K562 (cell line): ENCODE data around the gene LYPLA2. TPM values are rescaled to one million over a fixed set of nuclear protein-coding genes. Genes with fewer than 3 reads are reported as not detected.
A peak's percentile ranks its signal among the peaks of the same experiment; 100 is the strongest.

Source experiments
- ATAC-seq: fragments of 200-7000 bp; cut with Tn5 transposase; 3 replicates; pipeline ENCODE4 v1.9.1; 2020; ENCODE audit warnings: moderate library complexity
- BruUV-seq: library from RNA; stranded (reverse); fragments of 400-500 nt; replicated peaks from 2 replicates; lab custom pipeline; 2021; lab: Mats Ljungman, UMichigan
- CTCF ChIA-PET: fragments of 300-600 bp; formaldehyde crosslinking; extraction: SDS; loops from one replicate; lab custom pipeline; 2021; ENCODE audit warnings: low intra/inter-chr PET ratio; lab: Yijun Ruan, JAX
- POLR2A ChIA-PET: fragments of 300-600, 350-650 bp; sonication (Branson Sonifier 250); formaldehyde crosslinking; extraction: SDS; loops from one replicate; lab custom pipeline; 2021; ENCODE audit warnings: antibody characterized with exemption, inconsistent platforms; lab: Yijun Ruan, JAX
- DNase-seq, 4 experiments: peaks; one replicate each; pipeline versions ENCODE4 v3.0.0 to v3.0.0-alpha.2; 2011 to 2018; ENCODE audit warnings: low spot score in 3 of 4, mixed read lengths in 3 of 4; ENCODE audit errors: extremely low read depth in 1 of 4
- FAIRE-seq: peaks from 2 replicates; lab custom pipeline; 2011; peaks lifted over from hg19 to GRCh38; lab: Jason Lieb, UNC
- H2AFZ ChIP-seq: 2 replicates; pipeline ENCODE4 v1.6.0; 2011; ENCODE audit warnings: low read depth, low read length, control low read depth, inconsistent platforms
- H3K27ac ChIP-seq: fragments of 200-600 bp; 3 replicates; pipeline ENCODE4 v1.8.0; 2011; ENCODE audit warnings: low read depth, mild to moderate bottlenecking, control low read depth, inconsistent platforms, low read length, moderate library complexity, mixed read lengths; ENCODE audit errors: extremely low read depth
- H3K27me3 ChIP-seq, 2 experiments: fragments of 300-600 bp in 1 of 2; 2 replicates in 1 of 2; 3 replicates in 1 of 2; pipeline versions ENCODE4 v1.6.0 to v1.8.0; 2011; ENCODE audit warnings: inconsistent platforms in 2 of 2, low read length in 2 of 2, mild to moderate bottlenecking in 1 of 2, mixed read lengths in 1 of 2, moderate library complexity in 1 of 2; ENCODE audit not compliant: control insufficient read depth in 2 of 2, insufficient read depth in 2 of 2
- H3K36me3 ChIP-seq: fragments of 300-600 bp; 3 replicates; pipeline ENCODE4 v1.8.0; 2011; ENCODE audit warnings: mild to moderate bottlenecking, low read length, inconsistent platforms; ENCODE audit not compliant: control insufficient read depth, insufficient read depth
- H3K4me1 ChIP-seq, 2 experiments: fragments of 200-600 bp in 1 of 2; replicated peaks in 1 of 2; 2 replicates in 1 of 2; 3 replicates in 1 of 2; pipeline versions ENCODE4 v1.5.1 to v1.8.0; 2011; ENCODE audit warnings: inconsistent platforms in 2 of 2, low read length in 2 of 2, mild to moderate bottlenecking in 1 of 2, mixed read lengths in 1 of 2, moderate library complexity in 1 of 2; ENCODE audit not compliant: control insufficient read depth in 2 of 2, insufficient read depth in 2 of 2
- H3K4me2 ChIP-seq: 2 replicates; pipeline ENCODE4 v1.6.1; 2011; ENCODE audit warnings: low read length, control low read depth, inconsistent platforms, mixed read lengths; ENCODE audit not compliant: insufficient read depth
- H3K4me3 ChIP-seq: fragments of 200-600 bp; sonication (generic), shearing (Covaris generic); 2 replicates; pipeline ENCODE4 v1.5.1; 2016; ENCODE audit warnings: control low read depth, inconsistent platforms
- H3K79me2 ChIP-seq: fragments of 200-600 bp; 3 replicates; pipeline ENCODE4 v1.8.0; 2011; ENCODE audit warnings: low read length, inconsistent platforms; ENCODE audit not compliant: control insufficient read depth, insufficient read depth
- H3K9ac ChIP-seq, 2 experiments: 2 replicates each; pipeline versions ENCODE4 v1.6.0 to v1.6.1; 2011; ENCODE audit warnings: low read depth in 2 of 2, low read length in 2 of 2, control low read depth in 1 of 2, inconsistent platforms in 1 of 2, mild to moderate bottlenecking in 1 of 2, mixed read lengths in 1 of 2; ENCODE audit not compliant: insufficient read depth in 1 of 2
- H3K9me1 ChIP-seq: one replicate; pipeline ENCODE4 v1.6.0; 2011; ENCODE audit warnings: inconsistent platforms, mild to moderate bottlenecking, low read length, moderate library complexity; ENCODE audit not compliant: control insufficient read depth, insufficient read depth
- H3K9me3 ChIP-seq: replicated peaks from 2 replicates; pipeline ENCODE4 v1.5.1; 2011; ENCODE audit warnings: low read depth, low read length, inconsistent platforms; ENCODE audit not compliant: control insufficient read depth, insufficient read depth
- H4K20me1 ChIP-seq: replicated peaks from 2 replicates; pipeline ENCODE4 v1.6.1; 2011; ENCODE audit warnings: low read length, inconsistent platforms, mixed read lengths; ENCODE audit not compliant: control insufficient read depth, insufficient read depth
- BRD4 ChIP-seq: fragments of 200-600 bp; sonication (generic); IDR thresholded peaks from 2 replicates; pipeline ENCODE4 v1.6.1; 2017; ENCODE audit warnings: inconsistent platforms
- CHD1 ChIP-seq: fragments of 200-600 bp; sonication (generic); IDR thresholded peaks from one replicate; pipeline ENCODE4 v1.6.1; 2012; ENCODE audit warnings: mild to moderate bottlenecking, moderate library complexity, low read length, inconsistent platforms
- DDX20 ChIP-seq: fragments of 450-650 bp; IDR thresholded peaks from 2 replicates; pipeline ENCODE4 v1.6.1; 2016; ENCODE audit warnings: missing genetic modification characterization, low read depth, mild to moderate bottlenecking, missing compliant biosample characterization, moderate library complexity
- MEF2D ChIP-seq: conservative IDR thresholded peaks from 2 replicates; pipeline ENCODE4 v1.6.1; 2016; ENCODE audit warnings: low read depth, missing genetic modification characterization, missing compliant biosample characterization
- NR2F6 ChIP-seq: fragments of 450-650 bp; formaldehyde crosslinking; IDR thresholded peaks from 2 replicates; pipeline ENCODE4 v1.4.0; 2020; ENCODE audit warnings: mild to moderate bottlenecking
- PHF21A ChIP-seq: fragments of 450-650 bp; IDR thresholded peaks from 2 replicates; pipeline ENCODE4 v1.6.1; 2017; ENCODE audit warnings: low read depth, borderline replicate concordance
- PHF8 ChIP-seq: fragments of 200-600 bp; sonication (generic); IDR thresholded peaks from 2 replicates; pipeline ENCODE4 v1.6.1; 2012; ENCODE audit warnings: mixed run types, mild to moderate bottlenecking, inconsistent platforms, low read length, moderate library complexity, borderline replicate concordance
- RBM25 ChIP-seq: fragments of 200-400 bp; formaldehyde crosslinking; IDR thresholded peaks from 2 replicates; pipeline ENCODE4 v1.6.1; 2018; ENCODE audit warnings: low read length, low read depth, moderate library complexity; ENCODE audit not compliant: severe bottlenecking
- TBL1XR1 ChIP-seq, 2 experiments: IDR thresholded peaks; 2 replicates each; pipeline ENCODE4 v1.6.1; 2012; ENCODE audit warnings: improper control_type of control experiment in 2 of 2, low read length in 2 of 2, mild to moderate bottlenecking in 1 of 2
- YY1 ChIP-seq, 3 experiments: IDR thresholded peaks; 2 replicates each; pipeline ENCODE4 v1.6.1; 2011; ENCODE audit warnings: low read length in 2 of 3, mild to moderate bottlenecking in 2 of 3, moderate library complexity in 2 of 3, borderline replicate concordance in 1 of 3, control low read depth in 1 of 3, low read depth in 1 of 3; ENCODE audit not compliant: insufficient read depth in 3 of 3, insufficient replicate concordance in 2 of 3, control insufficient read depth in 1 of 3, insufficient read length in 1 of 3; ENCODE audit errors: extremely low read depth in 1 of 3
- ZBTB7A ChIP-seq: IDR thresholded peaks from 2 replicates; pipeline ENCODE4 v1.6.1; 2011; ENCODE audit warnings: low read depth, mild to moderate bottlenecking, low read length, moderate library complexity, borderline replicate concordance; ENCODE audit not compliant: control insufficient read depth
- ZFPM2 ChIP-seq: fragments of 250-450 bp; sonication (Bioruptor Pico); IDR thresholded peaks from 2 replicates; pipeline ENCODE4 v1.5.1; 2022; ENCODE audit warnings: mild to moderate bottlenecking
- ZFX ChIP-seq: sonication (generic); formaldehyde crosslinking; IDR thresholded peaks from 2 replicates; pipeline ENCODE4 v1.8.0; 2022; ENCODE audit warnings: mild to moderate bottlenecking, missing genetic modification reagents, moderate library complexity
- ZNF175 ChIP-seq: fragments of 200-800 bp; sonication (Bioruptor generic); IDR thresholded peaks from 2 replicates; pipeline ENCODE4 v1.6.1; 2016; ENCODE audit warnings: low read depth, mild to moderate bottlenecking, missing genetic modification characterization, missing compliant biosample characterization
- ZNF197 ChIP-seq: fragments of 200-800 bp; sonication (Bioruptor generic); IDR thresholded peaks from 2 replicates; pipeline ENCODE4 v1.6.1; 2016; ENCODE audit warnings: low read depth, missing genetic modification characterization, missing compliant biosample characterization
- ZNF316 ChIP-seq: fragments of 450-650 bp; IDR thresholded peaks from 2 replicates; pipeline ENCODE4 v1.6.1; 2016
- ZNF695 ChIP-seq: fragments of 450-650 bp; formaldehyde crosslinking; IDR thresholded peaks from 2 replicates; pipeline ENCODE4 v1.4.0; 2020; ENCODE audit warnings: mild to moderate bottlenecking, moderate library complexity
- WGBS: fragments of 100-300 bp; shearing (Covaris generic); methylation state at CpG from one replicate; pipeline ENCODE4 v1.1.6; 2016; ENCODE audit warnings: low coverage, mixed read lengths; ENCODE audit not compliant: insufficient coverage; ENCODE audit errors: missing lambda C conversion rate; 5-methylcytosine and 5-hydroxymethylcytosine counted together
- in situ Hi-C: fragments of 300-500 bp; cut with MboI; formaldehyde crosslinking; loops from 4 replicates; pipeline ENCODE4 v1.15.0; 2018; ENCODE audit warnings: inconsistent platforms, mixed read lengths
- intact Hi-C: fragments of 100-400 bp; cut with micrococcal nuclease; formaldehyde crosslinking; loops from 2 replicates; pipeline ENCODE4 v1.14.2; 2022
- polyA plus RNA-seq, 8 experiments: library from polyadenylated mRNA; depleted of rRNA in 4 of 8; stranded (reverse) in 5 of 8; unstranded in 3 of 8; fragments of >200 nt; fragmentation: Nextera tagmentation in 2 of 8; fragmentation: Illumina TruSeq in 1 of 8; extraction: Ambion mirVana in 2 of 8; extraction: Trizol in 1 of 8; gene quantifications; 2 replicates each; pipeline versions ENCODE4 v1.2.1 to v1.2.3, GENCODE V29; 2011 to 2014; ENCODE audit warnings: inconsistent platforms in 1 of 8, missing spikeins in 1 of 8
- total RNA-seq, 7 experiments: library from RNA; depleted of rRNA in 6 of 7; stranded (reverse); fragments of >200 nt in 6 of 7; fragmentation: Illumina TruSeq in 2 of 7; extraction: Trizol in 2 of 7; gene quantifications; 2 replicates each; pipeline versions ENCODE4 v1.2.1 to v1.2.3, GENCODE V29; 2011 to 2021; ENCODE audit warnings: low replicate concordance in 1 of 7
- TF ChIP-seq, protein P1 (sequence below), 2 experiments: fragments of 450-650 bp; IDR thresholded peaks; 2 replicates each; pipeline ENCODE4 v1.6.1; 2016
- TF ChIP-seq, protein P2 (sequence below): sonication (generic); formaldehyde crosslinking; IDR thresholded peaks from 2 replicates; pipeline ENCODE4 v1.5.0; 2020; ENCODE audit warnings: missing genetic modification reagents

The LYPLA2 gene
- total and polyA plus RNA-seq, 9 of the 15 experiments (the other 6 are each of a cell fraction or from before 2014, with no cell fraction given), result 3.9 to 128 (median 60.1) TPM

- Histone ChIP-seq H3K9me3 (no peaks in the 10 kb centered on the region), H3K9ac (peak within 1 kb of the TSS; percentile 99), H3K79me2 (peaks cover 14% of the 10 kb centered on the region), H4K20me1 (no peaks in the 10 kb centered on the region), H3K27ac (peak within 1 kb of the TSS; percentile 88), H3K27me3 (no peaks in the 10 kb centered on the region), H2AFZ (peak within 1 kb of the TSS; percentile 93), H3K4me3 (peak within 1 kb of the TSS; percentile 90), H3K9me1 (no peaks in the 10 kb centered on the region), H3K4me2 (peak within 1 kb of the TSS; percentile 100), H3K36me3 (no peaks in the 10 kb centered on the region; the same call in 2 of the 3 replicates), H3K4me1 (peaks cover 5 to 20% of the 10 kb centered on the region in 2 experiments; a peak in 4 of 5 replicates)
- WGBS, result under 1% methylated on average over 24 of the region's 42 CpGs
- peak; percentile 96 to 97 (median 97) for DNase-seq
- in situ Hi-C loops, result no loop called here
- peak; percentile 98 for ATAC-seq
- BruUV-seq, result no TSS peak
- ChIA-PET POLR2A (interaction anchor here (0.7 to 3.3 kb wide), 7 partner anchors 9 to 328 kb away, joined by 3 to 12 read pairs (median 4); no protein-coding TSS in a partner anchor), CTCF (no interaction called here)
- intact Hi-C loops, result no loop called here
- FAIRE-seq, result peak; percentile 95
- TF ChIP-seq YY1 (IDR thresholded peaks at IDR 0.05; ENCODE audit: borderline replicate concordance in 1 of 3, control insufficient read depth in 1 of 3, extremely low read depth in 1 of 3, insufficient read depth in 3 of 3, insufficient read length in 1 of 3, insufficient replicate concordance in 2 of 3, low read depth in 1 of 3, low read length in 2 of 3) (peak; percentile 85 to 99 (median 98)), DDX20 (tag) (no peak), PHF8 (peak; percentile 97), BRD4 (peak; percentile 70; the same call in 1 of the 2 replicates), MEF2D (tag) (no peak), ZNF197 (CRISPR knock-in tag) (0 out of 2 replicates have a peak, but pooled peaks have one; percentile 65), NR2F6 (CRISPR knock-in tag) (0 out of 2 replicates have a peak, but pooled peaks have one; percentile 29), ZBTB7A (peak; percentile 98), ZNF175 (CRISPR knock-in tag) (0 out of 2 replicates have a peak, but pooled peaks have one; percentile 49), ZNF695 (no peak), ZFX (CRISPR knock-in tag) (peak; percentile 77), TBL1XR1 (IDR thresholded peaks at IDR 0.05; ENCODE audit: low read length in 2 of 2) (no peak; a peak in 1 of 4 replicates), RBM25 (no peak), ZNF316 (0 out of 2 replicates have a peak, but pooled peaks have one; percentile 15), ZFPM2 (CRISPR knock-in tag) (peak; percentile 75; the same call in 1 of the 2 replicates), PHF21A (0 out of 2 replicates have a peak, but pooled peaks have one; percentile 16), CHD1 (peak; percentile 78)
- TF ChIP-seq, protein P1, sequence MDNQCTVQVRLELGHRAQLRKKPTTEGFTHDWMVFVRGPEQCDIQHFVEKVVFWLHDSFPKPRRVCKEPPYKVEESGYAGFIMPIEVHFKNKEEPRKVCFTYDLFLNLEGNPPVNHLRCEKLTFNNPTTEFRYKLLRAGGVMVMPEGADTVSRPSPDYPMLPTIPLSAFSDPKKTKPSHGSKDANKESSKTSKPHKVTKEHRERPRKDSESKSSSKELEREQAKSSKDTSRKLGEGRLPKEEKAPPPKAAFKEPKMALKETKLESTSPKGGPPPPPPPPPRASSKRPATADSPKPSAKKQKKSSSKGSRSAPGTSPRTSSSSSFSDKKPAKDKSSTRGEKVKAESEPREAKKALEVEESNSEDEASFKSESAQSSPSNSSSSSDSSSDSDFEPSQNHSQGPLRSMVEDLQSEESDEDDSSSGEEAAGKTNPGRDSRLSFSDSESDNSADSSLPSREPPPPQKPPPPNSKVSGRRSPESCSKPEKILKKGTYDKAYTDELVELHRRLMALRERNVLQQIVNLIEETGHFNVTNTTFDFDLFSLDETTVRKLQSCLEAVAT (IDR thresholded peaks at IDR 0.05), result no peak
- TF ChIP-seq, protein P2, sequence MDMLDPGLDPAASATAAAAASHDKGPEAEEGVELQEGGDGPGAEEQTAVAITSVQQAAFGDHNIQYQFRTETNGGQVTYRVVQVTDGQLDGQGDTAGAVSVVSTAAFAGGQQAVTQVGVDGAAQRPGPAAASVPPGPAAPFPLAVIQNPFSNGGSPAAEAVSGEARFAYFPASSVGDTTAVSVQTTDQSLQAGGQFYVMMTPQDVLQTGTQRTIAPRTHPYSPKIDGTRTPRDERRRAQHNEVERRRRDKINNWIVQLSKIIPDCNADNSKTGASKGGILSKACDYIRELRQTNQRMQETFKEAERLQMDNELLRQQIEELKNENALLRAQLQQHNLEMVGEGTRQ (CRISPR knock-in tag), result peak; percentile 94
Observed at GRCh38 chr1:23825076-23825761, 34.3 kb downstream of the LYPLA2 start, which contains the start of gene HMGCL. TSS of gene HMGCL (minus strand) at chr1:23825429. CDS start at chr1:23825415, 14 bp downstream.
